ENCODE results near the gene APLP2.
A peak's percentile ranks its signal among the peaks of the same experiment; 100 is the strongest.

The APLP2 gene

GRCh38 chr11:130122141-130122575 is 52.5 kb downstream of the APLP2 start:
- DNase-seq: no peak

- DNase-seq: no peak
Observed at GRCh38 chr11:130123414-130124040, 53.8 kb downstream of the APLP2 start.

- DNase-seq: no peak
Observed at GRCh38 chr11:130124096-130124495, 54.4 kb downstream of the APLP2 start.

GRCh38 chr11:130125638-130126037 is 55.9 kb downstream of the APLP2 start:
- no peak for DNase-seq

GRCh38 chr11:130126516-130126915 is 56.8 kb downstream of the APLP2 start:
- DNase-seq: no peak

GRCh38 chr11:130127509-130127908 is 57.8 kb downstream of the APLP2 start:
- DNase-seq: no peak

- DNase-seq: no peak
Observed at GRCh38 chr11:130128626-130129025, 58.9 kb downstream of the APLP2 start.

GRCh38 chr11:130129922-130130321 is 60.2 kb downstream of the APLP2 start:
- DNase-seq: no peak

- DNase-seq: peak; percentile 62
Observed at GRCh38 chr11:130131961-130132850, 62.5 kb downstream of the APLP2 start.

- no peak for DNase-seq
Observed at GRCh38 chr11:130133716-130134115, 64.0 kb downstream of the APLP2 start.

GRCh38 chr11:130136107-130136506 is 66.4 kb downstream of the APLP2 start:
- DNase-seq: no peak

GRCh38 chr11:130137999-130138398 is 68.3 kb downstream of the APLP2 start:
- DNase-seq: no peak

- no peak for DNase-seq
Observed at GRCh38 chr11:130139401-130139800, 69.7 kb downstream of the APLP2 start.

- DNase-seq: no peak
Observed at GRCh38 chr11:130141561-130142341, 72.1 kb downstream of the APLP2 start.

GRCh38 chr11:130144141-130144540 is 74.4 kb downstream of the APLP2 start:
- no peak for DNase-seq

- DNase-seq: no peak
Observed at GRCh38 chr11:130144861-130145281, 75.2 kb downstream of the APLP2 start.

GRCh38 chr11:130145311-130145812 is 75.7 kb downstream of the APLP2 start:
- no peak for DNase-seq

GRCh38 chr11:130145975-130146776 is 76.5 kb downstream of the APLP2 start:
- peak; percentile 26 for DNase-seq

- DNase-seq: no peak
Observed at GRCh38 chr11:130146796-130147195, 77.1 kb downstream of the APLP2 start.

- no peak for DNase-seq
Observed at GRCh38 chr11:130148796-130149326, 79.2 kb downstream of the APLP2 start.

GRCh38 chr11:130150790-130151189 is 81.1 kb downstream of the APLP2 start:
- DNase-seq: no peak

- DNase-seq: no peak
Observed at GRCh38 chr11:130151196-130151595, 81.5 kb downstream of the APLP2 start.

Data from NCI-H69 (cell line).